Fibroblast of lung (primary cell): ENCODE results near the gene VBP1. TPM values are rescaled to one million over a fixed set of nuclear protein-coding genes. Genes with fewer than 3 reads are reported as not detected.

Experiments
- DNase-seq, 2 donors: peaks; one replicate each; pipeline versions ENCODE4 v3.0.0 to v3.0.0-alpha.2; 2010; ENCODE audit warnings: low read depth in 2 of 2
- H2AFZ ChIP-seq: 2 replicates; pipeline ENCODE4 v1.5.1; 2012; ENCODE audit warnings: low read length, control low read depth, inconsistent platforms
- H3K27ac ChIP-seq: 2 replicates; pipeline ENCODE4 v1.5.1; 2011; ENCODE audit warnings: low read length, control low read depth; ENCODE audit not compliant: insufficient read depth
- H3K27me3 ChIP-seq: 2 replicates; pipeline ENCODE4 v1.5.1; 2011; ENCODE audit warnings: mild to moderate bottlenecking, low read length; ENCODE audit not compliant: control insufficient read depth, insufficient read depth
- H3K36me3 ChIP-seq: 2 replicates; pipeline ENCODE4 v1.5.1; 2011; ENCODE audit warnings: low read length; ENCODE audit not compliant: control insufficient read depth, insufficient read depth
- H3K4me1 ChIP-seq: 2 replicates; pipeline ENCODE4 v1.5.1; 2011; ENCODE audit warnings: low read length; ENCODE audit not compliant: control insufficient read depth, insufficient read depth; ENCODE audit errors: extremely low read depth
- H3K4me2 ChIP-seq: 2 replicates; pipeline ENCODE4 v1.5.1; 2011; ENCODE audit warnings: low read length, control low read depth; ENCODE audit not compliant: insufficient read depth; ENCODE audit errors: extremely low read depth
- H3K4me3 ChIP-seq, 4 experiments: fragments of 200-600 bp in 1 of 4; sonication (generic) in 1 of 4; replicated peaks in 1 of 4; 2 replicates each; pipeline ENCODE4 v1.5.1; 2011 to 2016; ENCODE audit warnings: low read length in 4 of 4, low read depth in 3 of 4, mild to moderate bottlenecking in 3 of 4, control low read depth in 2 of 4, inconsistent platforms in 1 of 4, mixed read lengths in 1 of 4; ENCODE audit not compliant: insufficient read depth in 1 of 4; ENCODE audit errors: control extremely low read depth in 1 of 4
- H3K79me2 ChIP-seq: 2 replicates; pipeline ENCODE4 v1.5.1; 2012; ENCODE audit warnings: mild to moderate bottlenecking, low read length, inconsistent platforms; ENCODE audit not compliant: control insufficient read depth, insufficient read depth
- H3K9ac ChIP-seq: 2 replicates; pipeline ENCODE4 v1.5.1; 2011; ENCODE audit warnings: mild to moderate bottlenecking, low read length, control low read depth; ENCODE audit not compliant: insufficient read depth
- H3K9me3 ChIP-seq: 2 replicates; pipeline ENCODE4 v1.5.1; 2012; ENCODE audit warnings: low read depth, low read length; ENCODE audit not compliant: control insufficient read depth, insufficient read depth
- H4K20me1 ChIP-seq: 2 replicates; pipeline ENCODE4 v1.5.1; 2011; ENCODE audit warnings: low read length; ENCODE audit not compliant: control insufficient read depth, insufficient read depth; ENCODE audit errors: extremely low read depth
- EZH2 ChIP-seq: IDR thresholded peaks from 2 replicates; pipeline ENCODE4 v1.5.1; 2012; ENCODE audit warnings: low read length, control low read depth, mild to moderate bottlenecking; ENCODE audit errors: missing control alignments
- polyA plus RNA-seq, 2 donors: library from polyadenylated mRNA; depleted of rRNA in 1 of 2; stranded (reverse) in 1 of 2; unstranded in 1 of 2; fragments of >200 nt; gene quantifications; 2 replicates each; pipeline ENCODE4 v1.2.1, GENCODE V29; 2011 to 2012; ENCODE audit warnings: missing spikeins in 1 of 2
- total RNA-seq: library from RNA; depleted of rRNA; stranded (reverse); fragments of >200 nt; gene quantifications from 2 replicates; pipeline ENCODE4 v1.2.1, GENCODE V29; 2014
- TF ChIP-seq, protein P1 (sequence below), 2 donors: IDR thresholded peaks in 1 of 2; conservative IDR thresholded peaks in 1 of 2; 1 replicate in 1 of 2; 2 replicates in 1 of 2; pipeline ENCODE4 v1.5.1; 2011 to 2012; ENCODE audit warnings: low read length in 2 of 2, control low read depth in 1 of 2, inconsistent platforms in 1 of 2, low read depth in 1 of 2, mild to moderate bottlenecking in 1 of 2

VBP1 gene
- total and polyA plus RNA-seq, 2 donors (not counting 1 experiment from before 2014, with no cell fraction given): 60.9 to 63.9 TPM

DNA sequence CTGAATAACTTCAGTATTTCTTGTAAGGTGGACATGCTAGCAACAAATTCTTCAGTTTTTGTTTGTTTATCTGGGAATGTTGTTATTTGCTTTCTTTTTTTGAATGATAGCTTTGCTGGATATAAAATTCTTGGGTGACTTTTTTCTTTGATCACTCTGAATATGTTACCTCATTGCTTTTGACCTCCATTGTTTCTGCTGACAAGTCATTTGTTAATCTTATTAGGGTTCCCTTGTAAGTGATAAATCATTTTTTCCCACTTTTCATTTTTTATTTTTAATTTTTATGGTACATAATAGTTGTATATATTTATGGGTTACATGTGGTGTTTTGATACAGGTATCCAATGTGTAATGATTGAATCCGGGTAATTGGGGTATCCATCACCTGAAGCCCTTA, 54.7 kb downstream of the VBP1 start:
- TF ChIP-seq EZH2: no peak
- TF ChIP-seq, protein P1, sequence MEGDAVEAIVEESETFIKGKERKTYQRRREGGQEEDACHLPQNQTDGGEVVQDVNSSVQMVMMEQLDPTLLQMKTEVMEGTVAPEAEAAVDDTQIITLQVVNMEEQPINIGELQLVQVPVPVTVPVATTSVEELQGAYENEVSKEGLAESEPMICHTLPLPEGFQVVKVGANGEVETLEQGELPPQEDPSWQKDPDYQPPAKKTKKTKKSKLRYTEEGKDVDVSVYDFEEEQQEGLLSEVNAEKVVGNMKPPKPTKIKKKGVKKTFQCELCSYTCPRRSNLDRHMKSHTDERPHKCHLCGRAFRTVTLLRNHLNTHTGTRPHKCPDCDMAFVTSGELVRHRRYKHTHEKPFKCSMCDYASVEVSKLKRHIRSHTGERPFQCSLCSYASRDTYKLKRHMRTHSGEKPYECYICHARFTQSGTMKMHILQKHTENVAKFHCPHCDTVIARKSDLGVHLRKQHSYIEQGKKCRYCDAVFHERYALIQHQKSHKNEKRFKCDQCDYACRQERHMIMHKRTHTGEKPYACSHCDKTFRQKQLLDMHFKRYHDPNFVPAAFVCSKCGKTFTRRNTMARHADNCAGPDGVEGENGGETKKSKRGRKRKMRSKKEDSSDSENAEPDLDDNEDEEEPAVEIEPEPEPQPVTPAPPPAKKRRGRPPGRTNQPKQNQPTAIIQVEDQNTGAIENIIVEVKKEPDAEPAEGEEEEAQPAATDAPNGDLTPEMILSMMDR (conservative IDR thresholded peaks at IDR 0.05 in 1 of 2, IDR thresholded peaks at IDR 0.05 in 1 of 2; ENCODE audit: low read depth in 1 of 2, low read length in 2 of 2): no peak
- Histone ChIP-seq H3K4me3 (no peak overlapping the region), H3K9me3 (no peaks in the 10 kb centered on the region)

DNA sequence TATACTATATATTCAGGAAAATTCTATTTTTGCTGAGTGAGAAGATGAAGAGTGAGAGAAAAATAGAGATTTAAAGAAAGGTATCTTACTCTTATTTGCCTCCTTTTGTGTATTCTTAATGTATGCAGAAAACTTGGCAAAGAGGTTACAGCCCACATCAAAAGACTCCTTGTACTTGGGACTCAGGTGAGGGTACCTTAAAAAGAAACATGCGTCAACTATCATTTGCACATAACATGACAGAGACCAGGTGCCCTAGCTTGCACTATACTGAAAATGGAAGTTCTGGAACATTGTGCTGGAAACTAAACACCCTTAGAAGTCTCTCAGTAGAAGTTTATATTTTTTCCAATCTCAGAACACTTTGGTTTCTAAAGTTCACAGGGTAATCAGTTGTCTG, 63.6 kb downstream of the VBP1 start:
- H3K27me3 ChIP-seq: no peaks in the 10 kb centered on the region

More for the DNA sequence above, 54.7 kb downstream of the VBP1 start:
- Histone ChIP-seq H3K4me2 (no peak overlapping the region), H2AFZ (no peak overlapping the region), H3K36me3 (no peaks in the 10 kb centered on the region), H3K9ac (no peak overlapping the region), H4K20me1 (no peaks in the 10 kb centered on the region), H3K4me1 (no peaks in the 10 kb centered on the region), H3K79me2 (no peaks in the 10 kb centered on the region), H3K27ac (no peak overlapping the region), H3K27me3 (no peaks in the 10 kb centered on the region)
- no peak for DNase-seq

More for the DNA sequence above, 63.6 kb downstream of the VBP1 start:
- Histone ChIP-seq H3K4me1 (no peaks in the 10 kb centered on the region), H3K4me2 (no peak overlapping the region), H4K20me1 (no peaks in the 10 kb centered on the region), H3K4me3 (no peak overlapping the region), H3K9ac (no peak overlapping the region), H2AFZ (no peak overlapping the region), H3K9me3 (no peaks in the 10 kb centered on the region), H3K27ac (no peak overlapping the region), H3K36me3 (no peaks in the 10 kb centered on the region), H3K79me2 (no peaks in the 10 kb centered on the region)
- no peak for TF ChIP-seq EZH2
- TF ChIP-seq, protein P1 (conservative IDR thresholded peaks at IDR 0.05 in 1 of 2, IDR thresholded peaks at IDR 0.05 in 1 of 2; ENCODE audit: low read depth in 1 of 2, low read length in 2 of 2): no peak
- DNase-seq: no peak

Other genes starting within 250 kb of the VBP1 start
- 5.4 and 7.9 TPM in 2 replicates for gene F8, start 193.7 kb upstream of the VBP1 start, total RNA-seq
- gene F8, start 193.7 kb upstream of the VBP1 start, polyA plus RNA-seq: 3.2 and 4.5 TPM in 2 replicates
- gene FUNDC2, start 189.6 kb upstream of the VBP1 start, total RNA-seq: 18.3 and 21.3 TPM in 2 replicates
- 92.4 and 97.1 TPM in 2 replicates for gene FUNDC2, start 189.6 kb upstream of the VBP1 start, polyA plus RNA-seq
- gene CMC4, start 145.3 kb upstream of the VBP1 start, total RNA-seq: 9.6 and 10.3 TPM in 2 replicates
- gene CMC4, start 145.3 kb upstream of the VBP1 start, polyA plus RNA-seq: 8.1 and 8.4 TPM in 2 replicates
- 14.6 and 16.0 TPM in 2 replicates for gene MTCP1, start 145.3 kb upstream of the VBP1 start, total RNA-seq
- 9.3 and 10.6 TPM in 2 replicates for gene MTCP1, start 145.3 kb upstream of the VBP1 start, polyA plus RNA-seq
- gene BRCC3, start 145.0 kb upstream of the VBP1 start, total RNA-seq: 9.5 and 12.1 TPM in 2 replicates
- gene BRCC3, start 145.0 kb upstream of the VBP1 start, polyA plus RNA-seq: 22.0 and 29.8 TPM in 2 replicates
- 1.3 and 3.0 TPM in 2 replicates for gene RAB39B, start 48.0 kb downstream of the VBP1 start, total RNA-seq
- 0.12 and 0.79 TPM in 2 replicates for gene RAB39B, start 48.0 kb downstream of the VBP1 start, polyA plus RNA-seq
- gene CLIC2, start 118.2 kb downstream of the VBP1 start, total RNA-seq: 6.7 and 11.7 TPM in 2 replicates
- gene CLIC2, start 118.2 kb downstream of the VBP1 start, polyA plus RNA-seq: 3.3 and 6.3 TPM in 2 replicates
- gene F8A2, start 165.6 kb downstream of the VBP1 start, total RNA-seq: not detected in 2 replicates
- gene F8A2, start 165.6 kb downstream of the VBP1 start, polyA plus RNA-seq: not detected in 2 replicates
- 0.99 and 1.0 TPM in 2 replicates for gene F8A3, start 242.2 kb downstream of the VBP1 start, total RNA-seq
- gene F8A3, start 242.2 kb downstream of the VBP1 start, polyA plus RNA-seq: 0.27 TPM in 1 of 2 replicates, not detected in the other